ENCODE measurements around the gene SPDEF.

- TF ChIP-seq CTCF (IDR thresholded peaks at IDR 0.05) (no peak), EZH2 (IDR thresholded peaks at IDR 0.05; ENCODE audit: borderline replicate concordance, insufficient read depth, low read depth, low read length, poor library complexity, severe bottlenecking) (no peak)
Observed at GRCh38 chr6:34508425-34508824, 47.7 kb downstream of the SPDEF start.

Measured in B cell (primary cell).